Caco-2 (cell line): ENCODE measurements around the gene COL19A1. TPM values are rescaled to one million over a fixed set of nuclear protein-coding genes. Genes with fewer than 3 reads are reported as not detected.
"Not testable (repeated sequence)": the region's sequence is repeated elsewhere in the genome, so short reads cannot be mapped to it uniquely, and the experiment has no call there.

ENCODE experiments used
- BruUV-seq: library from RNA; stranded (reverse); fragments of 400-500 nt; replicated peaks from 2 replicates; lab custom pipeline; 2021; lab: Mats Ljungman, UMichigan
- CTCF ChIA-PET: fragments of 300-600 bp; sonication (Branson Sonifier 250); formaldehyde crosslinking; loops from one replicate; lab custom pipeline; 2022; ENCODE audit warnings: antibody characterized with exemption; lab: Charles Lee
- POLR2A ChIA-PET: fragments of 300-600 bp; sonication (Branson Sonifier 250); formaldehyde crosslinking; loops from one replicate; lab custom pipeline; 2022; ENCODE audit warnings: antibody characterized with exemption; lab: Charles Lee
- DNase-seq, 2 experiments: peaks; one replicate each; pipeline versions ENCODE4 v3.0.0 to v3.0.0-alpha.2; 2020 to 2022
- H3K27me3 ChIP-seq: replicated peaks from 2 replicates; pipeline ENCODE4 v1.6.0; 2011; ENCODE audit warnings: low read length; ENCODE audit not compliant: control insufficient read depth, insufficient read depth
- H3K36me3 ChIP-seq: 2 replicates; pipeline ENCODE4 v1.5.1; 2011; ENCODE audit warnings: low read length; ENCODE audit not compliant: control insufficient read depth, insufficient read depth
- H3K4me1 ChIP-seq: fragments of 250-450 bp; sonication (Bioruptor Pico); 2 replicates; pipeline ENCODE4 v1.5.1; 2020; ENCODE audit warnings: mild to moderate bottlenecking
- H3K4me3 ChIP-seq: 2 replicates; pipeline ENCODE4 v1.5.1; 2011; ENCODE audit warnings: low read depth, mild to moderate bottlenecking, control low read depth, low read length
- H3K9me3 ChIP-seq: fragments of 250-450 bp; sonication (Bioruptor Pico); 2 replicates; pipeline ENCODE4 v1.5.1; 2020; ENCODE audit warnings: mild to moderate bottlenecking, moderate library complexity
- H3K27ac Mint-ChIP-seq: one replicate; pipeline ENCODE4 v1.8.0; 2022; ENCODE audit warnings: mixed read lengths; ENCODE audit not compliant: unreplicated experiment
- H3K27me3 Mint-ChIP-seq: one replicate; pipeline ENCODE4 v1.8.0; 2022; ENCODE audit warnings: mixed read lengths; ENCODE audit not compliant: insufficient read depth, unreplicated experiment
- H3K36me3 Mint-ChIP-seq: one replicate; pipeline ENCODE4 v1.8.0; 2022; ENCODE audit warnings: mild to moderate bottlenecking, mixed read lengths; ENCODE audit not compliant: insufficient read depth, unreplicated experiment
- H3K4me1 Mint-ChIP-seq: one replicate; pipeline ENCODE4 v1.8.0; 2022; ENCODE audit warnings: low read depth, mixed read lengths; ENCODE audit not compliant: unreplicated experiment
- H3K4me3 Mint-ChIP-seq: one replicate; pipeline ENCODE4 v1.8.0; 2022; ENCODE audit warnings: mild to moderate bottlenecking, moderate library complexity, mixed read lengths; ENCODE audit not compliant: unreplicated experiment
- H3K9me3 Mint-ChIP-seq: one replicate; pipeline ENCODE4 v1.8.0; 2022; ENCODE audit warnings: mixed read lengths; ENCODE audit not compliant: unreplicated experiment
- CTCF ChIP-seq, 2 experiments: fragments of 200-600 bp in 1 of 2; IDR thresholded peaks; 1 replicate in 1 of 2; 2 replicates in 1 of 2; pipeline versions ENCODE4 v1.5.1 to v1.8.0; 2011 to 2022; ENCODE audit warnings: antibody characterized with exemption in 1 of 2, control low read depth in 1 of 2, inconsistent platforms in 1 of 2, low read depth in 1 of 2, low read length in 1 of 2, mild to moderate bottlenecking in 1 of 2, moderate library complexity in 1 of 2; ENCODE audit not compliant: insufficient read depth in 1 of 2, severe bottlenecking in 1 of 2, unreplicated experiment in 1 of 2
- intact Hi-C: fragments of 100-400 bp; cut with micrococcal nuclease; formaldehyde crosslinking; loops from one replicate; pipeline ENCODE4 v1.10.0; 2022; ENCODE audit not compliant: unreplicated experiment
- total RNA-seq: library from RNA; stranded (reverse); gene quantifications from 2 replicates; pipeline ENCODE4 v1.2.3, GENCODE V29; 2022

The COL19A1 gene
- total RNA-seq, 1 experiment from 2014 or later, result not detected

GRCh38 chr6:69820438-69820837 lies 45.9 kb upstream of the COL19A1 start:
- no peaks in the 10 kb centered on the region for H3K9me3 ChIP-seq
- H3K9me3 Mint-ChIP-seq, result no peaks in the 10 kb centered on the region
- ChIA-PET POLR2A (no interaction called here), CTCF (no interaction called here)
- 0 out of 2 replicates have a peak, but pooled peaks cover under 1% of the 10 kb centered on the region for H3K4me1 ChIP-seq
- DNase-seq, result no peak
- no peak overlapping the region for H3K27ac Mint-ChIP-seq
- intact Hi-C loops, result no loop called here
- H3K36me3 ChIP-seq, result no peaks in the 10 kb centered on the region
- no peak for TF ChIP-seq CTCF (IDR thresholded peaks at IDR 0.05; ENCODE audit: insufficient read depth in 1 of 2, low read depth in 1 of 2, low read length in 1 of 2, severe bottlenecking in 1 of 2, unreplicated experiment in 1 of 2)
- H3K4me3 ChIP-seq, result no peak overlapping the region
- H3K36me3 Mint-ChIP-seq, result no peaks in the 10 kb centered on the region
- H3K4me3 Mint-ChIP-seq, result no peak overlapping the region
- BruUV-seq, result no TSS peak
- H3K27me3 ChIP-seq, result no peaks in the 10 kb centered on the region
- no peaks in the 10 kb centered on the region for H3K27me3 Mint-ChIP-seq
- peaks cover 3% of the 10 kb centered on the region for H3K4me1 Mint-ChIP-seq

- not testable (repeated sequence) for H3K4me3 Mint-ChIP-seq
Measured at GRCh38 chr6:69824355-69824754, 42.0 kb upstream of the COL19A1 start.

GRCh38 chr6:69825904-69826303 lies 40.5 kb upstream of the COL19A1 start:
- POLR2A ChIA-PET, result no interaction called here
- H3K4me1 Mint-ChIP-seq, result no peaks in the 10 kb centered on the region
- no TSS peak for BruUV-seq

More at GRCh38 chr6:69824355-69824754, 42.0 kb upstream of the COL19A1 start:
- H3K27me3 ChIP-seq, CTCF ChIA-PET, DNase-seq, H3K4me1 ChIP-seq, H3K9me3 Mint-ChIP-seq, H3K4me1 Mint-ChIP-seq, H3K27me3 Mint-ChIP-seq, intact Hi-C loops, H3K27ac Mint-ChIP-seq, H3K36me3 Mint-ChIP-seq, H3K36me3 ChIP-seq, H3K9me3 ChIP-seq, BruUV-seq, H3K4me3 ChIP-seq: not testable (repeated sequence)
- peak in 1 of 2 experiments; percentile 12 for TF ChIP-seq CTCF (IDR thresholded peaks at IDR 0.05; ENCODE audit: insufficient read depth in 1 of 2, low read depth in 1 of 2, low read length in 1 of 2, severe bottlenecking in 1 of 2, unreplicated experiment in 1 of 2)
- POLR2A ChIA-PET, result interaction anchor here (0.6 kb wide), 1 partner anchor 28 kb away, joined by 3 read pairs; the partner anchor contains the start of gene LMBRD1

More at GRCh38 chr6:69825904-69826303, 40.5 kb upstream of the COL19A1 start:
- intact Hi-C loops, result loop anchor here (1.0 kb wide), 1 partner anchor 29 kb away; the partner anchor contains the start of gene LMBRD1
- Histone ChIP-seq H3K27me3 (no peaks in the 10 kb centered on the region), H3K4me1 (peaks cover 4% of the 10 kb centered on the region; the same call in 1 of the 2 replicates), H3K9me3 (no peaks in the 10 kb centered on the region), H3K4me3 (no peak overlapping the region), H3K36me3 (no peaks in the 10 kb centered on the region)
- Mint-ChIP-seq H3K27ac (no peak overlapping the region), H3K9me3 (no peaks in the 10 kb centered on the region), H3K36me3 (no peaks in the 10 kb centered on the region), H3K4me3 (peak overlapping the region; percentile 45), H3K27me3 (no peaks in the 10 kb centered on the region)
- CTCF ChIA-PET, result no interaction called here
- peak in 1 of 2 experiments; percentile 33 for DNase-seq
- TF ChIP-seq CTCF (IDR thresholded peaks at IDR 0.05; ENCODE audit: insufficient read depth in 1 of 2, low read depth in 1 of 2, low read length in 1 of 2, severe bottlenecking in 1 of 2, unreplicated experiment in 1 of 2), result no peak
